ENCODE results near the gene GMPPA.

DNA sequence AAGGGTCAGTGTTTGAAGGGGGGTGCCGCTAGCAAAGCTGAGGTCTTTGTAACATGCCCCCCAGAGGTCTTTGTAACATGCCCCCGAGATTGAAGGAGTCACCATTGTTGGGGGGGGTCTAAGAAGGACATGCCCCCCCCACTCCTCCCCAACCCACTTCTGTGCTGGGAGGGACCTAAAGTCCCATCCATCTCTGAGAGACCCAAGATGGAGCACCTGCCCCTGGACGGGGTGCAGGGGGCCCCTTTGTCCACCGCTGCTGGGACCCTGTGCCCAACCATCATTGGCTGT, 9.7 kb downstream of the GMPPA start:
- TF ChIP-seq MYC (IDR thresholded peaks at IDR 0.05; ENCODE audit: borderline replicate concordance, low read length) (no peak), POLR2A (IDR thresholded peaks at IDR 0.05; ENCODE audit: low read length) (no peak), RAD21 (conservative IDR thresholded peaks at IDR 0.05 in 1 of 2, IDR thresholded peaks at IDR 0.05 in 1 of 2) (no peak), NR3C1 (IDR thresholded peaks at IDR 0.05) (no peak), CTCF (IDR thresholded peaks at IDR 0.05) (no peak), TP53 (CRISPR knock-in tag; IDR thresholded peaks at IDR 0.05) (no peak), REST (IDR thresholded peaks at IDR 0.05) (no peak), FOSL2 (IDR thresholded peaks at IDR 0.05) (no peak), FOSL2 (CRISPR knock-in tag; IDR thresholded peaks at IDR 0.05) (no peak), EHMT2 (IDR thresholded peaks at IDR 0.05; ENCODE audit: low read depth) (no peak), BHLHE40 (IDR thresholded peaks at IDR 0.05; ENCODE audit: low read depth, low read length) (no peak), RNF2 (IDR thresholded peaks at IDR 0.05; ENCODE audit: borderline replicate concordance, low read depth) (no peak), EP300 (IDR thresholded peaks at IDR 0.05) (no peak), RFX5 (IDR thresholded peaks at IDR 0.05) (no peak)

All from A549 (cell line).